Liver (tissue), 9 donors: ENCODE results near the gene AHNAK2. TPM values are rescaled to one million over a fixed set of nuclear protein-coding genes. Genes with fewer than 3 reads are reported as not detected.

Experiments
- DNase-seq: peaks from one replicate; pipeline ENCODE4 v3.0.0-alpha.2; 2017; ENCODE audit warnings: low spot score
- H3K27ac ChIP-seq, 2 donors: one replicate each; pipeline ENCODE4 v1.7.0; 2013; ENCODE audit warnings: inconsistent platforms in 2 of 2, low read length in 2 of 2, control low read depth in 1 of 2, low read depth in 1 of 2, mild to moderate bottlenecking in 1 of 2
- H3K27me3 ChIP-seq, 4 donors: one replicate each; pipeline versions ENCODE4 v1.6.1 to v1.7.0; 2013; ENCODE audit warnings: low read length in 3 of 4, inconsistent platforms in 1 of 4, mild to moderate bottlenecking in 1 of 4, moderate library complexity in 1 of 4; ENCODE audit not compliant: control insufficient read depth in 4 of 4, insufficient read depth in 4 of 4
- H3K36me3 ChIP-seq, 4 donors: one replicate each; pipeline versions ENCODE4 v1.6.1 to v1.7.0; 2013; ENCODE audit warnings: low read length in 3 of 4, mild to moderate bottlenecking in 3 of 4, low read depth in 1 of 4, moderate library complexity in 1 of 4; ENCODE audit not compliant: control insufficient read depth in 4 of 4, insufficient read depth in 3 of 4
- H3K4me1 ChIP-seq, 4 donors: one replicate each; pipeline versions ENCODE4 v1.6.1 to v1.7.0; 2013; ENCODE audit warnings: low read length in 3 of 4, mild to moderate bottlenecking in 3 of 4, moderate library complexity in 1 of 4; ENCODE audit not compliant: control insufficient read depth in 4 of 4, insufficient read depth in 4 of 4
- H3K4me3 ChIP-seq, 3 donors: one replicate each; pipeline versions ENCODE4 v1.6.1 to v1.7.0; 2013; ENCODE audit warnings: low read length in 3 of 3, control low read depth in 1 of 3, low read depth in 1 of 3, mild to moderate bottlenecking in 1 of 3
- H3K9ac ChIP-seq, 2 donors: one replicate each; pipeline ENCODE4 v1.7.0; 2013; ENCODE audit warnings: low read length in 2 of 2, mild to moderate bottlenecking in 2 of 2, moderate library complexity in 2 of 2, control low read depth in 1 of 2, low read depth in 1 of 2
- H3K9me3 ChIP-seq, 4 donors: one replicate each; pipeline versions ENCODE4 v1.6.1 to v1.7.0; 2013; ENCODE audit warnings: low read length in 3 of 4; ENCODE audit not compliant: control insufficient read depth in 4 of 4
- CTCF ChIP-seq: fragments of 150-350 bp; IDR thresholded peaks from 2 replicates; pipeline ENCODE4 v1.5.1; 2017; ENCODE audit warnings: improper control_type of control experiment, low read depth, low read length; ENCODE audit not compliant: missing input control
- EGR1 ChIP-seq, 2 donors: IDR thresholded peaks; 2 replicates each; pipeline ENCODE4 v1.6.1; 2016 to 2018; ENCODE audit warnings: antibody characterized with exemption in 2 of 2, low read depth in 2 of 2
- FOXA1 ChIP-seq: IDR thresholded peaks from 2 replicates; pipeline ENCODE4 v1.6.1; 2016; ENCODE audit warnings: antibody characterized with exemption
- FOXA2 ChIP-seq: IDR thresholded peaks from 2 replicates; pipeline ENCODE4 v1.6.1; 2016; ENCODE audit warnings: antibody characterized with exemption
- GABPA ChIP-seq, 2 donors: IDR thresholded peaks in 1 of 2; conservative IDR thresholded peaks in 1 of 2; 2 replicates each; pipeline ENCODE4 v1.6.1; 2016; ENCODE audit warnings: antibody characterized with exemption in 2 of 2, mild to moderate bottlenecking in 1 of 2, moderate library complexity in 1 of 2
- HNF4A ChIP-seq, 2 donors: conservative IDR thresholded peaks; 2 replicates each; pipeline ENCODE4 v1.6.1; 2016; ENCODE audit warnings: antibody characterized with exemption in 2 of 2, mild to moderate bottlenecking in 2 of 2
- HNF4G ChIP-seq: IDR thresholded peaks from 2 replicates; pipeline ENCODE4 v1.6.1; 2016; ENCODE audit warnings: antibody characterized with exemption
- JUND ChIP-seq, 2 donors: IDR thresholded peaks; 2 replicates each; pipeline ENCODE4 v1.6.1; 2016; ENCODE audit warnings: antibody characterized with exemption in 2 of 2
- MAX ChIP-seq: IDR thresholded peaks from 2 replicates; pipeline ENCODE4 v1.6.1; 2016; ENCODE audit warnings: antibody characterized with exemption
- NR2F2 ChIP-seq: IDR thresholded peaks from 2 replicates; pipeline ENCODE4 v1.6.1; 2016; ENCODE audit warnings: antibody characterized with exemption
- RAD21 ChIP-seq, 2 donors: IDR thresholded peaks; 2 replicates each; pipeline ENCODE4 v1.6.1; 2016; ENCODE audit warnings: antibody characterized with exemption in 2 of 2, mild to moderate bottlenecking in 2 of 2
- RXRA ChIP-seq, 2 donors: IDR thresholded peaks; 2 replicates each; pipeline ENCODE4 v1.6.1; 2017 to 2018; ENCODE audit warnings: antibody characterized with exemption in 2 of 2, mild to moderate bottlenecking in 1 of 2
- SP1 ChIP-seq: IDR thresholded peaks from 2 replicates; pipeline ENCODE4 v1.6.1; 2018; ENCODE audit warnings: antibody characterized with exemption, mild to moderate bottlenecking
- TAF1 ChIP-seq: conservative IDR thresholded peaks from 2 replicates; pipeline ENCODE4 v1.6.1; 2016; ENCODE audit warnings: antibody characterized with exemption, mild to moderate bottlenecking
- YY1 ChIP-seq: IDR thresholded peaks from 2 replicates; pipeline ENCODE4 v1.6.1; 2016; ENCODE audit warnings: antibody characterized with exemption, mild to moderate bottlenecking
- WGBS: extraction: QIAGEN DNeasy Blood & Tissue Kit; methylation state at CpG from one replicate; pipeline ENCODE4 v1.1.7; 2013; 5-methylcytosine and 5-hydroxymethylcytosine counted together
- polyA plus RNA-seq, 2 donors: library from polyadenylated mRNA; stranded (reverse) in 1 of 2; unstranded in 1 of 2; fragments of 200-250 nt in 1 of 2; fragments of >200 nt in 1 of 2; fragmentation: Nextera tagmentation in 1 of 2; extraction: Ambion mirVana in 1 of 2; gene quantifications; one replicate each; pipeline versions ENCODE4 v1.2.1 to v1.2.3, GENCODE V29; 2013 to 2015
- total RNA-seq, 2 donors: library from RNA; depleted of rRNA; stranded (reverse); fragments of >200 nt; gene quantifications; one replicate each; pipeline ENCODE4 v1.2.3, GENCODE V29; 2014
- TF ChIP-seq, protein P1 (sequence below): IDR thresholded peaks from 2 replicates; pipeline ENCODE4 v1.6.1; 2016; ENCODE audit warnings: antibody characterized with exemption
- TF ChIP-seq, protein P2 (sequence below): IDR thresholded peaks from 2 replicates; pipeline ENCODE4 v1.6.1; 2016; ENCODE audit warnings: antibody characterized with exemption, mild to moderate bottlenecking
- TF ChIP-seq, protein P3 (sequence below): IDR thresholded peaks from 2 replicates; pipeline ENCODE4 v1.6.1; 2016; ENCODE audit warnings: antibody characterized with exemption
- donor health status: healthy.
- donor health status: healthy.
- donor health status: healthy.
- donor health status: healthy.
- donor health status: healthy.

The AHNAK2 gene
- total and polyA plus RNA-seq, 4 donors: 0.05 to 2.6 (median 1.2) TPM

GRCh38 chr14:105005929-105006830, 28.0 kb upstream of the AHNAK2 start (continued):
- TF ChIP-seq RXRA (IDR thresholded peaks at IDR 0.05): no peak

DNA sequence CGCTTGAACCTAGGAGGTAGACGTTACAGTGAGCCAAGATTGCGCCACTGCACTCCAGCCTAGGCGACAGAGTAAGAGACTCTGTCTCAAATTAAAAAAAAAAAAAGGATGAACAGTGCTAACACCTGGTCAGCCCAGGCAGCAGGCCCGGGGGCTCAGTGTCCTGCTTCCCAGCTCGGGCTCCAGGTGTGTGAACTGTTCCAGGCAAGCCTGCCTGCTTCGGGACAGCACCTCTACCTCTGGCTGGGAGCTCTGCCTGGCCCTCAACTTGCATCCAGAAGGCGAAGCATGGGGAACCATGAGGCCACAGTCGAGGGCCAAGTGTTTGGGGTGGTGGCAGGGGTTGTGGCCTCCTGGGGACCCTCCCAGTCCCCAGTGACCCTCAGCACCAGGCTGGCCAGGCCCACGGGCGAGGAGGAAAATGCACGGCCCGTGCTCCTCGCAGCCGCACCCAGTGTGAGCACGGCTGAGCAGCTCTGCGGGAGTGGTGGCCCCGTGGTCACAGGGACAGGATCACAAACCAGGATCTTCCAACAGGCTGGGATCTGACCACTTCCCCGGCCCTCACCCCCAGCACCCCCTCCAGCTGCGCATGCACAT, 27.3 kb upstream of the AHNAK2 start:
- H3K9me3 ChIP-seq: no peaks in the 10 kb centered on the region
- 89% methylated on average over 20 of the region's 20 CpGs for WGBS
- H3K4me1 ChIP-seq: peaks cover 0 to 3% (median 0%) of the 10 kb centered on the region in 4 donors
- no peak for TF ChIP-seq FOXA2
- TF ChIP-seq TAF1: no peak
- TF ChIP-seq SP1: no peak
- TF ChIP-seq JUND (IDR thresholded peaks at IDR 0.05): no peak
- TF ChIP-seq, protein P1, sequence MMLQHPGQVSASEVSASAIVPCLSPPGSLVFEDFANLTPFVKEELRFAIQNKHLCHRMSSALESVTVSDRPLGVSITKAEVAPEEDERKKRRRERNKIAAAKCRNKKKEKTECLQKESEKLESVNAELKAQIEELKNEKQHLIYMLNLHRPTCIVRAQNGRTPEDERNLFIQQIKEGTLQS: no peak
- TF ChIP-seq GABPA (IDR thresholded peaks at IDR 0.05 in 1 of 2, conservative IDR thresholded peaks at IDR 0.05 in 1 of 2): no peak
- TF ChIP-seq YY1: no peak
- no peak for TF ChIP-seq EGR1 (IDR thresholded peaks at IDR 0.05; ENCODE audit: low read depth in 2 of 2)
- no peak for TF ChIP-seq HNF4A (conservative IDR thresholded peaks at IDR 0.05)
- TF ChIP-seq CTCF: no peak
- TF ChIP-seq RXRA (IDR thresholded peaks at IDR 0.05): no peak
- no peak for TF ChIP-seq HNF4G
- no peak for TF ChIP-seq RAD21 (IDR thresholded peaks at IDR 0.05)
- no peak for TF ChIP-seq NR2F2
- TF ChIP-seq MAX: no peak
- TF ChIP-seq, protein P2, sequence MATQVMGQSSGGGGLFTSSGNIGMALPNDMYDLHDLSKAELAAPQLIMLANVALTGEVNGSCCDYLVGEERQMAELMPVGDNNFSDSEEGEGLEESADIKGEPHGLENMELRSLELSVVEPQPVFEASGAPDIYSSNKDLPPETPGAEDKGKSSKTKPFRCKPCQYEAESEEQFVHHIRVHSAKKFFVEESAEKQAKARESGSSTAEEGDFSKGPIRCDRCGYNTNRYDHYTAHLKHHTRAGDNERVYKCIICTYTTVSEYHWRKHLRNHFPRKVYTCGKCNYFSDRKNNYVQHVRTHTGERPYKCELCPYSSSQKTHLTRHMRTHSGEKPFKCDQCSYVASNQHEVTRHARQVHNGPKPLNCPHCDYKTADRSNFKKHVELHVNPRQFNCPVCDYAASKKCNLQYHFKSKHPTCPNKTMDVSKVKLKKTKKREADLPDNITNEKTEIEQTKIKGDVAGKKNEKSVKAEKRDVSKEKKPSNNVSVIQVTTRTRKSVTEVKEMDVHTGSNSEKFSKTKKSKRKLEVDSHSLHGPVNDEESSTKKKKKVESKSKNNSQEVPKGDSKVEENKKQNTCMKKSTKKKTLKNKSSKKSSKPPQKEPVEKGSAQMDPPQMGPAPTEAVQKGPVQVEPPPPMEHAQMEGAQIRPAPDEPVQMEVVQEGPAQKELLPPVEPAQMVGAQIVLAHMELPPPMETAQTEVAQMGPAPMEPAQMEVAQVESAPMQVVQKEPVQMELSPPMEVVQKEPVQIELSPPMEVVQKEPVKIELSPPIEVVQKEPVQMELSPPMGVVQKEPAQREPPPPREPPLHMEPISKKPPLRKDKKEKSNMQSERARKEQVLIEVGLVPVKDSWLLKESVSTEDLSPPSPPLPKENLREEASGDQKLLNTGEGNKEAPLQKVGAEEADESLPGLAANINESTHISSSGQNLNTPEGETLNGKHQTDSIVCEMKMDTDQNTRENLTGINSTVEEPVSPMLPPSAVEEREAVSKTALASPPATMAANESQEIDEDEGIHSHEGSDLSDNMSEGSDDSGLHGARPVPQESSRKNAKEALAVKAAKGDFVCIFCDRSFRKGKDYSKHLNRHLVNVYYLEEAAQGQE: no peak
- TF ChIP-seq, protein P3, sequence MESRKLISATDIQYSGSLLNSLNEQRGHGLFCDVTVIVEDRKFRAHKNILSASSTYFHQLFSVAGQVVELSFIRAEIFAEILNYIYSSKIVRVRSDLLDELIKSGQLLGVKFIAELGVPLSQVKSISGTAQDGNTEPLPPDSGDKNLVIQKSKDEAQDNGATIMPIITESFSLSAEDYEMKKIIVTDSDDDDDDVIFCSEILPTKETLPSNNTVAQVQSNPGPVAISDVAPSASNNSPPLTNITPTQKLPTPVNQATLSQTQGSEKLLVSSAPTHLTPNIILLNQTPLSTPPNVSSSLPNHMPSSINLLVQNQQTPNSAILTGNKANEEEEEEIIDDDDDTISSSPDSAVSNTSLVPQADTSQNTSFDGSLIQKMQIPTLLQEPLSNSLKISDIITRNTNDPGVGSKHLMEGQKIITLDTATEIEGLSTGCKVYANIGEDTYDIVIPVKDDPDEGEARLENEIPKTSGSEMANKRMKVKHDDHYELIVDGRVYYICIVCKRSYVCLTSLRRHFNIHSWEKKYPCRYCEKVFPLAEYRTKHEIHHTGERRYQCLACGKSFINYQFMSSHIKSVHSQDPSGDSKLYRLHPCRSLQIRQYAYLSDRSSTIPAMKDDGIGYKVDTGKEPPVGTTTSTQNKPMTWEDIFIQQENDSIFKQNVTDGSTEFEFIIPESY: no peak
- TF ChIP-seq FOXA1: no peak
- no peak overlapping the region for H3K9ac ChIP-seq
- H3K36me3 ChIP-seq: peaks cover 0 to 9% (median under 1%) of the 10 kb centered on the region in 4 donors
- H3K4me3 ChIP-seq: no peak overlapping the region
- no peak for DNase-seq
- no peak overlapping the region for H3K27ac ChIP-seq
- H3K27me3 ChIP-seq: no peaks in the 10 kb centered on the region
